GM18861 (cell line): Measurements from ENCODE around the gene FAM163B.

Source experiments
- ATAC-seq: cut with Tn5 transposase; IDR thresholded peaks from one replicate; pipeline ENCODE4 v1.9.1; 2021; ENCODE audit not compliant: unreplicated experiment

The FAM163B gene

DNA sequence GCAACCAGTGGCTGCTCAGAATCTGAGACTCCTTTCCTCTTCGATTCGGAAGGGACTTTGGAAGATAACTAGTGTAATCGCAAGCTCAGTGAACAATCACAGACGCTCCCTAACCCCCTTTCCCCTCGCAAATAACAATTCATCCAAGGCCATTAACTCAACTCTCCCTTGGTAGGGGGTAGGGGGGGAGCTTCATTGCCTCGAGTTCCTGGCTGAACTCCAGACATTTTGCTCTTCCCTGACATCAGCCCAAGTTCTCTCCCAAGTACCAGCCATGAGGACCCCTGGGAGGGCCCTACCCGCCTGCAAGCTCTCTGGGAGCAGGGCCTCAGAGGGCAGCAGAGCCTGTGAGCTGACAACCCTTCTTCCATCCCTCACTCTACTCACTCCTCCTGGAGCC lies 8.4 kb downstream of the FAM163B start:
- ATAC-seq, result no peak

DNA sequence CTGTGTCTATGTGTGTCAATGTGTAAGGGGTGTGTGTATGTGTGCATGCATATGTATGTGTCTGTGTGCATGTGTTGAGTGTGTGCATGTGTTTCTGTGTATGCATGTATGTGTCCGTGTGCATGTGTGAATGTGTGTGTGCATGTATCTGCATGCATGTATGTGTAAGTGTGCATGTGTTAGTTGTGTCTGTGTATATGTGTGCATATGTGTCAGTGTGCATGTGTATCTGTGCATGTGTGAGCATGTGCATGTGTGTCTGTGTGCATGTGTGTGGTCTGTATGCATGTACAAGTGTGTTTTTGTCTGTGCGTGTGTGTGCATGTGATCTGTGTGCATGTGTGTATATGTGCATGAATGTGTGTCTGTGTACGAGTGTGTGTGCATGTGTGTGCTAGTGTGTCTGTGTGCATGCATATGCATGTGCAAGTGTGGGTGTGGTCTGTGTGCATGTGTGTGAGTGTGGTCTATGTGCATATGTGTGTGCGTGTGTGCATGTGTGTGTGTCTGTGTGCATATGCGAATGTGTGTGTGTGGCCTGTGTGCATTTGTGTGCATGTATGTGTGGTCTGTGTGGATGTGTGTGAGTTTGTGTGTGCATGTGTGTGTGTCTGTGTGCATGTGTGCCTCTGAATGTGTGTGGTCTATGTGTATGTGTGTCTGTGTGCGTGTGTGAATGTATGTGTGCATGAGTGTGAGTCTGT lies 9.6 kb downstream of the FAM163B start:
- ATAC-seq, result no peak

DNA sequence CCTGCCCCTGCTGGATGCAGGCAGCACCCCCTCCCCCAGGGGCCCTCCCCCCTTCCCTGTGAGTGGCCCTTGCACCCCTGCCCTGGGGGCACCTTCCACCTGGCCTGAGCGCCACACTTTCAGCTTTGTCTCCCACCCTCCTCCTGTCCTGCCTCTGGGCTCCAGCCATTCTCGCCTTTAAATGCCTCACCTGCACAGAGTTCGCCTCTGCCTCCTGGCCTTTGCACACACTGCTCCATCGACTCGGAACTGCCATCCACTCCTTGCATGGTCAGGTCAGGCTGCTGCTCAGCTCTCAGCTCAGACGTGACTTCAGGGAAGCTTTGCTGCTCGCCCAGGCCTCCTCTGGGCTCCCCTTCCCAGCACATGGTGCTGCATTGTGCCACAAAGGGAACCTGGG lies 10.2 kb downstream of the FAM163B start:
- ATAC-seq, result no peak

DNA sequence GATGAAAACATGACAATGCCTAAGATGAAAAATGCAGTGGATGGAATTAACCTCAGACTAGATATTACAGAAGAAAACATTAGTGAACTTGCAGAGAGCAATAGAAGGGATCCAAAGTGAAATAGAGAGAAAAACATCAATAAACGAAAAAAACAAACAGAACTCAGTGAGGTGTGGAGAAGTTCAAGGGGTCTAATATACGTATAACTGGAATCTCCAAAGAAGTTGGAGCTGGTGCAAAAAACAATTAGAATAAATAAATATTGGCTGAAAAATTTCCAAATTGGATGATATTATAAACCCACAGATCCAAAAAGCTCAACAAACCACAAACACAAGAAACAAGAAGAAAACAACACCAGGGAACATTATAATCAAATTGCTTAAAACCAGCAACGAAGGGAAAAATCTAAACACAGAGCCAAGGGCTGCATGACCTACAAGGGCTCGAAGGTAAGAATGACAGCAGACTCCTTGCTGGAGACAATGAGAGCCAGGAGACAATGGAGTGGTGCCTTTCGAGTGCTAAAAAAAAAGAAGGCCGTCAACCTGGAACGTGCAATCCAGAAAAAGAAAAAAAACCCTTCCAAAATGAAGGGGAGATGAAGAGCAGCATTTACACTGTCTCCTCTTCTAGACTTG lies 11.8 kb downstream of the FAM163B start:
- no peak for ATAC-seq

DNA sequence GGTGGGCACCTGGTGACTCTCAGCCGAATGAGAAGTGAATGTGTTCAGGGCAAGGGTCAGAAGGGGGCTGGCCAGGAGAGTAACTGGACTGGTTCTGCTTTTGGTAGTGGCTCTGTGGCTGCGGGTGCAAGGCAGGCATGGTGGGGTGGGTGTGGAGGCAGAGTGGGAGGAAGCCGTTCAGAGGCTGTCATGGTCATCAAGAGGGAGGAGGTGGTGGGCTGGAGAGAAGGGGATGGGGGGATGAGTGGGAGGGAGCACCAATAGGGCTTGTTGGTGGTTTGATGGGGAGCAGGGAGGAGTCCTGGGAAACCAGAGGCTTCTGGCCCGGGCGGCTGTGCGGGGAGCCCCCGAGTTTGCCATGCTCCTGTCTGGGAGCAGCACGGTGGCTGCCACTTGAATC lies 13.3 kb downstream of the FAM163B start:
- ATAC-seq, result no peak

DNA sequence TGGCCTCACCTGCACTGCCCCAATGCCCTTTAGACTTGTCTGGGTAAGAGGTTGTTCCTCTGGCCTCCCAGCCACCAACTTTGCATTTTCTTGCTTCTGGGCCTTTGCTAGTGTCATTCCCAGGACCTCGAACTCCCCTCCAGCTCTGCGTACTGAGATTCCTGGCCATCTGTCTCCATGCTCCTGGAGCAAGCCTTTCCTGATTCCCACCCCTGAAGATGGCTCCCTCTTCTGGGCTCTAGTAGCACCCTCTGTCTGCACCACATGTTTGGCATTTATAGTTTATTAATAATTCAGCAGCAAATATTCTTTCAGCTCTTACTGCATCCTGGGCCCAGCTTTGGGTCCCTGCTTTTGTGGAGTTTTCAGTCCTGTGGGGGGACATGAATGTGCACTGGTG lies 14.9 kb downstream of the FAM163B start:
- no peak for ATAC-seq

DNA sequence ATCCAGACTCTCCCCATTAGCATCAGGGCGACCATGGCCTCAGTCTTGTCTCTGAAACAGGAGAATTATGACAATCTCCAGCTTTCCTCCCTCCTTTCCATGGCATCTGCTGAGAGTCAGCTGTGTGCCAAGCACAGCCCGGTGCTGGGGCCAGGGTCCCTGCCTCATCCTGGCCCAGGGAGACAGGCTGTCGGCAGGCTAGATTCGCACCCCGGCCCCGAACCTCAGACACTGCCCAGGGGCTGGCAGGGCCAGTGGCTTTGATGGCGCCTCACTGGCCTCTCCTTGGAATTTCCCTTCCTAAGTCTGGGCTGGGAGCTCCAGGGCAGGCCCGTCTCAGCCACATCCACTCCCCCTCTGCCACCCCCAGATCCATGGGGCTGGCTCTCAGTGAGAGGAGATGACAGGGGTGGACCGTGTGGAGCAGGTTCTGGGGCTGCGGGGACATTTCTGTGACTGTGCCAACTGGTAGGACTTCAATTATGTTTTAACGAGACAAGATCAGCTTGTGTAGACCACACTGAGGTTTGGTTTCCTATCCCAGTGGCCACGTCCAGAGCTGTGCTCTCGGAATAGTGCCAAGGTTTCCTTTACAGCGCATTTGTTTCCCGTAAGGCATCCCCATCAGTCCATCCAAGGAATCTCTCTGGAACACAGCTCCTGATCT lies 15.5 kb downstream of the FAM163B start:
- no peak for ATAC-seq

DNA sequence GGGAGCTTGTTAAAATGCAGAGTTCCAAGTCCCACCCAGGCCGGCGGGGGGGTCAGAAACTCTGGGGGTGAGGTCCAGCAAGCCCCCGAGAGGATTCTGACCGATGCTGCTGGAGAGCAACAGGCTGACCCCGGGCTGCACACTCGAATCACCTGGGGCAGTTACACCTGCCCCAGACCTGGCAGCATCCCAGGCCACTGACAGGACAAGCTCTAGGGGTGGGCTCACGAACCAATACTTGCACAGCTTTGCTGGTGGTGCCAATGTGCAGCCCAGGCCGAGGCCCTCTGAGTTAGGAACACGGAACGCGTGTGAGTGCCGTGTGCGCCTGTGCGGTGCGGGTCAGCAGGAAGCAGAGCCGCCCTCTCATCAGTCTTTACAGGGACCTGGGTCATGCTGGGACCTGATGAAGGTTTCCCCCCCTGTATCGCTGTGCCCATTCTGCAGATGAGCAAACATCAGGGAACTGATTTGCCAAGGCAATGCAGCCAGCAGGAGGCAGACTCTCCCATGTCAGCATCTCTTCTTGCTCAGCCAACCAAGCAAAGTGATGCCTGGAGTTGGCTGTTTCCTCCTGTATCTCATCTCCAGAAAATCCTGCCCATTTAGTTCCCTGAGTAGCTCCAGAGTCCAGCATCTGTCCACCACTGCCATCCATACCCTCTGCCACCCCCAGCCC lies 16.3 kb downstream of the FAM163B start:
- ATAC-seq, result no peak

DNA sequence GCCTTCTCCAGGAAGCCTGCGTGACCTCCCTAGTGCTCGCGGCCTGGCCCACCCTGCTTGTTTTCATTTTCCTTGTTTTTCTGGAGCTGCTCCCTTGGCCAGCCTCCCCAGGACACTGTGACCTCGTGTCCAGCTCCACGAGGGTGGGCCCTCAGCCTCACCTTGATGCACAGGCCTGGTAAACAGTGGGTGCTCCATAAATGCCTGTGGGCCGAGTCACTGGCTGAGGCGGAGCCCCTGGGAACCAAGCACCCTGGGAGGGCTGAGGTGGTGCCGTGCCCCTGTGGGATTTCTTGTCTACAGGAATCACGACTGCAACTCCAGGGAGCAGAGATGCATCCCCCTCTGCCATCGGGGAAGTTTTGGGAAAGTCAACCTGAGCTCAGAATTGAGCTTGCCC lies 17.2 kb downstream of the FAM163B start:
- ATAC-seq, result no peak

DNA sequence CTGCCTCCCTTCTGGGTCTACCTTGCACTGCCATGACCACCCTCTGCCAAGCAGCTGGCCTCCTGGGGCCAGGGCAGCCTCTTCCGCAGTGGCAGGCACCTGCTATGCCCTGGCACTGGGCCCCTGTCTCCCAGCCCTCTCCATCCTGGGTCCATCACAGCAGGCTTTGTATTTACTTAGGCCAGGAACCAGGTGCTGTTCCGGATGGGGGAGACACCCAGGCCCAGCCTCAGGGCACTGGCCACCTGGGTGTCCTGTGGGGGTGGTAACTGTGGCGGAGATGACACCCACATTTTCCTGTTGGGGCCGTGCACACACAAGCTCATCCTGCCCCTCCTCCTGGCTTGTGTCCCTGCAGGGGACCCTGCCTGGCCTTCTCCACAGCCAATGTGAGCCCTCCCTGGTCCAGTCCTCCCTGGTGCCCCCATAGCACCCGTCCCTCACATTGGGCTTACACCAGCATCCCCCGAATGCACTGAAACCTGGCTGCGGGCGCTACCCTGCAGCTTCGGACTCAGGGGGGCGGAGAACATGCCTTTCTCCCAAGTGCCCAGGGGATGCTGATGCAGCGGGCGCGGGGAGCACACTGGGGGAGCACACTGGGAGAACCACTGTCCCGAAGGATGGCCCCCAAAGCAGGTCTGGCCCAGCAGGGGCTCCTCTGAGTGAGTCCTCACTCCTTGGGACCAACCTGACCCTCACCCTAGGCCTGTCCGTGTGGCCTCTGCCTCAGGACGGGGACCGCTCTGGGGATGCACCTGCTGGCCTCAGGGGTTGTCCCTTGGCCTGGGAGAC lies 17.9 kb downstream of the FAM163B start:
- ATAC-seq, result no peak

DNA sequence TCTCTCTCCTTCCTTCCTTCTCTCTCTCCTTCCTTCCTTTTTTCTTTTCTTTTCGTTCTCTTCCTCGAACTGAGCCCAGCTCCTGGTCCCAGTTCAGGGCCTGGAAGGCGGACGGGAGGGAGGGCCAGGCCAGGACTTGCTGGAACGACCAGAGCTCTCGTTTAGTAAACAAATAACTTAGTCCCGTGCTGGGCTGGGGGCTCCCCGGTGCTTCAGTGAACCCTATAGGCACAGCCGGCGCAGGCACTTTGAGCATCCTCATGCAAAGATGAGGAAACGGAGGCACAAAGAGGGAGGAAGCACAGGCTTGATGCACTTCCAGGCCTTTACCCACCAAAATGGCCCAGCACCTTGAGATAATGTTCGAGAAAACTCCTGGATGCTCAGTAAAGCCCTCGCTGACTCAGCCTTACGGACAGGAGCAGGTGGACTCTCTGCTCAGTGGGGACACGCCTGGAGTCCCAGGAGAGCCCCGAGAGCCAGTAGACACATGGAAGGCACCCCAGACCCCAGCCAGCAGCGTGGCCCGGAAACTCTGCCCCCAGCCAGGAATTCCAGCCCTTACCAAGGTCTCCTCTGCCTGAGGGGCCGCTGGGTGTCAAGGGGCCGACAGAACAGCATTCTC lies 18.8 kb downstream of the FAM163B start:
- no peak for ATAC-seq

DNA sequence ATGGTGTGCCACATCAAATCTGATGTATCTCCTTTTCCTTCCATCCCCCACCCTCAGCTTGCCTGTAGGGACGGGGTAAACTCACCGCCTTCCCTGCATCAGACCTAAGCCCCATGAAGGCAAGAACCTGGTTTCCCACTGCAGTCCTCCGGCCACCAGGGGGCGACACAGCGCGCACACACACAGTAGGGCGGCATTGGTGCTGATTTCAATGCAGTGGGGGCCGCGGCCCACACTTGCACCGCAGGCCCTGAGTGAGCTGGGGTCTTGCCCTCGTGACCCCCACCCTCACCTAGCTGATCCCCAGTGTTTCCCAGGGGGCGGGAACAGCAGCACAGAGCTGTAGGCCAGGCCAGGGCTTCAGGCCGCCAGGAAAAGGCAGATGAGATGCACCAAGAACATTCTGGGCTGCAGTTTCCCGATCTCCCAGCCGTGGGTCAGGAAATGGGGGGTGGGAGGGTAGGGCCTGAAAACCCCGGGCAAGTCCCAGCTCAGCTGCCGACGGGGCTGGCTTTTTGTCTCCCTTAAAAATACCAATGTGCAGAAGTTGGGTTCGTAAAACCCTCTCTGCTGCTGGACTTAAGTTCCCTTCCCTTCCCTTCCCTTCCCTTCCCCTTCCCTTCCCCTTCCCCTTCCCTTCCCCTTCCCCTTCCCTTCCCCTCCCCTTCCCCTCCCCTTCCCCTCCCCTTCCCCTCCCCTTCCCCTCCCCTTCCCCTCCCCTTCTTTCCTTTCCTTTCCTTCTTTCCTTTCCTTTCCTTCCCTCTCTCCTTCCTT lies 19.5 kb downstream of the FAM163B start:
- ATAC-seq, result no peak

DNA sequence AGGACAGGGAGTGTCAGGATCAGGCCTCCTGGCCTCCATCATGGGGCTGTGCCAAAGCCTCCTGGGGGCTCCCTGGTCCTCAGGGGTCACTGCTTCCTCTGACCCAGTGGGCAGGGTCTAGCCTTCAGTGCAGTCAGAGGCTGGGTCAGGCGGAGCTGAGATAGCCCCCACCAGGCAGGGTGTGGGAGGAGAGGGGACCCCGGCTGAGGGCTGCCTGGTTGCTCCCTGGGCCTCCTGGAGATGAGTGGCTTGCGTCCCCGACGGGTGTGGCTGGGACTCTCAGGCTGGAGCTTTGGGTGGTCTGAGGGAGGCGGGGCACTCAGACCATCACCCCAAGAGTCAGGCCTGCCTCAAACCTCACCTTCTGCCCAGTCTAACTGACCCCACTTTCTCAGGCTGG lies 21.7 kb downstream of the FAM163B start:
- ATAC-seq, result no peak

DNA sequence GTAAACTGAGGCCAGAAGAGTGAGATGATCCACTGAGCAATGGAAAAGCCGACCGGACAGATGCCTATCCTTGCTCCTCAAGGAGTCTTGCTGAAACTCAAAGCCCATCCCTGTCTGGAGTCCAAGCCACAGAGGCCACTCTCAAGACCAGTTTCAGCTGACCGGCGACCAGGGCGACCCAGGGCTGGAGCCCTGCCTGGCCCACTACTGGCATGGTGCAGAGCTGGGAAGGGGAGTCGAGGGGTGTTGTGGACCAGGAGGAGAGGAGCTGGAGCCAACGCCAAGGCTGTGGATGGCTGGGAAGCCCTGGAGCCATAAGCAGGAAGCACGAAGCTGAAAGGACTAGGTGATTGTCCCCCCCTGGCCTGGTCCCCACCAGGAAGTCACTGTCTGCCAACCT lies 22.1 kb downstream of the FAM163B start:
- no peak for ATAC-seq

DNA sequence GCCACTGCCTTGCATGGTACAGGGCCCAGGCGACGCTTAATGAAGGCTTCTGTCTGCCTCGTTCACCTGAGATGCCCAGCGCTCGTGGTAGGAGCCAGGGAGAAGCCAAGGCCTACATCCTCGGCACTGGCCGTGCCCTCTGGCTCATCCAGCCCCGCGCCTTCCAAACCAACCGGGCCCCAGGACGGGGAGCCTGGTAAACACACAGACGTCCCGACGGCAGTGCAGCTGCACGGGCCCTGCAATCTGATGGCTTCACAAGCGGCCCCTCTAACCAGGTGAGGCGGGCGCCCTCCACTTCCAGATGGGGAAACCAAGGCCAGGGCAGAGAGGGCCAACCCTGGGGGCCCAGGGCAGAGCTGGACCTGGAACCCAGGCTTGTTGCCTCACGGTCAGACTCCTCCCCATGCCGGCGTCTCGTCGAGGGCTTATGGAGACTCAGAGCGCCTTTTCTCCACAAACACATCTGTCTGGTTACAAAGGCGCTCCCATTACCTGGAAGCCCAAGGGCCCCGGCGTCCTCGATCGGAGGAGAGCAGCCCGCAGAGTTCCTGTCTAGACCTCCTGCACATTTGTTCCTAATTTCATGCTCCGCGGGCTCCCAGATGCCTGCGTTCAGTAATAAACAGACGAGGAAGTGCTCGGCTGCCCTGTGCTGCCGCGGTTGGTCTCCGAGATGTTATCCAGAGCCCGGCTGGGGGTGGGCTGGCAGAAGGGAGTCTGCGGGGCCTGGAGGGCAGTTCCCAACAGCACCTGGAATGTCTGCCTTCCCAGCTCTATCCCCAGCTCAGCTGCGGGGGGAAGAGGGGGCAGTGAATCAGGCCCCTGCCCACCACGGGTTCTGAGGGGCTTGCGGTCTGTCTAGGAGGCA lies 23.5 kb downstream of the FAM163B start:
- no peak for ATAC-seq

DNA sequence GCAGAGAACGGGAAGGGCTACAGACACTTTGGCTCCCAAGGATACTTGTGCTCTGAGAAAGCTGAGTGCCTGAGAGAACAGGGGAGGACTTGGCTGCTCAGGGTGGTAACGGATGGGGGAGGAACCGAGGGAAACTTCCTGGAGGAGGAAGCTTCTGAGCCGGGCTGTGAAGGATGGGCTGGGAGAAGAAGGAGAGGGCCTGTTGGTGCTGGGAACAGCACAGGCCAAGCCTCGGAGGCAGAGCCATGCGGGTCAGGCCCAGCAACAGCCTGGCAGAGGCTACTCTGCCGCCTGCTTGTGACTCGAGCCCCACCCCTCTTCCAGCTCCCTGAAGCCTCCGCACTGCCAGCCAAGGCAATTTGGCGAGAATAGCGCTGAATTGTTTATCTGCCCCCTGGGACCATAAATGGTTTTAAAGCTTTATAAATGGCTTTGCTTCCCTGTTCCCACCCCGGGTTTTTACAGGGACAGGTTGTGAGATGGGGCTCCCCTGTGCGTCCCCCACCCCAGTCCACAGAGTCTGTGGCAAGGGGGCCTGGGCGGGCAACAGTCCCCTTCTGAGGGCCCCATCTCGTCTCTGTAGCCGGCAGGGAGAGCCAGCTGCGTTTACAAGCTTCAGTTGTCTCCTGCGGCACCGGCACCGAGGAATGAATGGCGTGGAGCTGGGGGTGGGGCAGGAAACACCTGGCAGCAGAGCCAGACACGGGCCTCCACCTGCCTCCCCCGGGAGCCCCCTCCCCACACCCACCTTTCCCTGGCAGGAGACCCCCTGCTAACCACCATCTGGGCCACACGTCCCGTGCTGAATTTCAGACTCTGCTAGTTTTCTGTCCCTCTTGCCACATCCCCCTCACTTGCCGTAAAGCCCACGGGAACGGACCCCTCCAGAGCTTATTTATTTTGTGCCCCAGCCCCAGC lies 24.4 kb downstream of the FAM163B start:
- no peak for ATAC-seq

DNA sequence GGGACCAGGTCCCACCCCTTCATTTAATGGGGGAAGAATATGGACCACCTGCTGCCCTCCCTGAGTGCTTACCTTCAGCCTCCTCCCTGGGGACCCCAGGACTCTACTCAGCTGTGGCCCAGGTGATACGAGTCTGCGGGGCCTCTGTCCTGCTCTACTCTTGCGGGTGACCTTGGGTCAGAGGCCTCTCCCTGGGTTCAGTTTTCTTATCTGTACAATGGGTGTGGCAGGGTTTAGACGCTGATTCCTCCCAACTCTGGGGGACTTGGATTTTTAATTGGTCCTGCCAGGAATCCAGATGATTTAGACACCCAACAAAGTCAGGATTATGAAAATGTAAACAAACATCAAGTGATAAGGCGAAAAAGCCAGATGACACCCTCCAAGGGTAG lies 25.0 kb downstream of the FAM163B start:
- no peak for ATAC-seq

DNA sequence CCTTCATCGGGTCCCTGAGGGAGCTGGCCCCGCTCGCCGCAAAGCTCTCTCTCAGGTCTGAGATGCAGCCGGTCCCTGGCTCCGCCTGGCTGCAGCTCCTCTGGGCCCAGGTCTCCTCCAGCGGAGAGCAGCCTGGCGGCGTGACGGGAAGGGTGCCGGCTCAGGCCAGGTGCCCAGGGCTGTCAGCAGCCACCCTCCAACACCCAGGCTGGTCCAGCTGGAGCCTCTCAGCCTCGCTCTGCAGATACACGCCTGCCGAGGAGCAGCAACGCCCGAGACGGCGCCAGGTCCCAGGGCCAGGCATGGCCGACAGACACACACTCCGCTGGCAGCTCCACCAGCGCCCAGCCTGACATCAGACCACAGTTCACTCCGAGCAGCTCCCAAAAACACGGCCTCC lies 25.6 kb downstream of the FAM163B start:
- no peak for ATAC-seq
